K562 (cell line): ENCODE results near the gene CPZ. TPM values are rescaled to one million over a fixed set of nuclear protein-coding genes. Genes with fewer than 3 reads are reported as not detected.

Experiments
- CREB3 ChIP-seq: fragments of 450-650 bp; conservative IDR thresholded peaks from 2 replicates; pipeline ENCODE4 v1.6.1; 2016; ENCODE audit warnings: missing genetic modification characterization, low read depth, mild to moderate bottlenecking, missing compliant biosample characterization, moderate library complexity
- E2F3 ChIP-seq: fragments of 250-450 bp; sonication (Bioruptor Pico); IDR thresholded peaks from 2 replicates; pipeline ENCODE4 v1.4.0; 2020; ENCODE audit warnings: mild to moderate bottlenecking
- REST ChIP-seq, 2 experiments: fragments of 450-650 bp; formaldehyde crosslinking in 1 of 2; IDR thresholded peaks; 2 replicates each; pipeline versions ENCODE4 v1.4.0 to v1.6.1; 2014 to 2020; ENCODE audit warnings: mild to moderate bottlenecking in 2 of 2, borderline replicate concordance in 1 of 2, low read depth in 1 of 2
- STAG1 ChIP-seq: sonication (generic); formaldehyde crosslinking; IDR thresholded peaks from 2 replicates; pipeline ENCODE4 v1.5.0; 2020; ENCODE audit warnings: missing genetic modification reagents, borderline replicate concordance
- ZNF280A ChIP-seq: fragments of 450-650 bp; IDR thresholded peaks from 2 replicates; pipeline ENCODE4 v1.6.1; 2018; ENCODE audit warnings: mild to moderate bottlenecking, low read depth; ENCODE audit not compliant: partially characterized antibody
- ZNF586 ChIP-seq: fragments of 450-650 bp; formaldehyde crosslinking; conservative IDR thresholded peaks from 2 replicates; pipeline ENCODE4 v1.4.0; 2020; ENCODE audit warnings: mild to moderate bottlenecking, moderate library complexity
- ZNF695 ChIP-seq: fragments of 450-650 bp; formaldehyde crosslinking; IDR thresholded peaks from 2 replicates; pipeline ENCODE4 v1.4.0; 2020; ENCODE audit warnings: mild to moderate bottlenecking, moderate library complexity
- polyA plus RNA-seq, 8 experiments: library from polyadenylated mRNA; depleted of rRNA in 4 of 8; stranded (reverse) in 5 of 8; unstranded in 3 of 8; fragments of >200 nt; fragmentation: Nextera tagmentation in 2 of 8; fragmentation: Illumina TruSeq in 1 of 8; extraction: Ambion mirVana in 2 of 8; extraction: Trizol in 1 of 8; gene quantifications; 2 replicates each; pipeline versions ENCODE4 v1.2.1 to v1.2.3, GENCODE V29; 2011 to 2014; ENCODE audit warnings: inconsistent platforms in 1 of 8, missing spikeins in 1 of 8
- total RNA-seq, 7 experiments: library from RNA; depleted of rRNA in 6 of 7; stranded (reverse); fragments of >200 nt in 6 of 7; fragmentation: Illumina TruSeq in 2 of 7; extraction: Trizol in 2 of 7; gene quantifications; 2 replicates each; pipeline versions ENCODE4 v1.2.1 to v1.2.3, GENCODE V29; 2011 to 2021; ENCODE audit warnings: low replicate concordance in 1 of 7

The CPZ gene
- total and polyA plus RNA-seq, 9 of the 15 experiments (the other 6 are each of a cell fraction or from before 2014, with no cell fraction given), result 0.06 to 2.2 (median 1.2) TPM; not detected in 1

GRCh38 chr4:8648296-8648695, 55.7 kb downstream of the CPZ start (continued):
- TF ChIP-seq REST (IDR thresholded peaks at IDR 0.05; ENCODE audit: borderline replicate concordance) (no peak), REST (CRISPR knock-in tag; IDR thresholded peaks at IDR 0.05; ENCODE audit: low read depth) (no peak), STAG1 (CRISPR knock-in tag) (no peak), ZNF695 (CRISPR knock-in tag) (no peak), E2F3 (CRISPR knock-in tag) (no peak), ZNF280A (no peak), ZNF586 (no peak), CREB3 (tag) (no peak)
